BJ (cell line): ENCODE results near the gene GFY. TPM values are rescaled to one million over a fixed set of nuclear protein-coding genes. Genes with fewer than 3 reads are reported as not detected.

Source experiments
- CTCF ChIA-PET: fragments of 350-600 bp; formaldehyde crosslinking; extraction: SDS; loops from one replicate; lab custom pipeline; 2021; ENCODE audit warnings: antibody characterized with exemption, inconsistent platforms; lab: Yijun Ruan, JAX
- POLR2A ChIA-PET: fragments of 300-600 bp; sonication (Branson Sonifier 250); formaldehyde crosslinking; extraction: SDS; loops from one replicate; lab custom pipeline; 2021; ENCODE audit warnings: antibody characterized with exemption; lab: Charles Lee
- DNase-seq: peaks from one replicate; pipeline ENCODE4 v3.0.0-alpha.2; 2011; ENCODE audit warnings: low read depth
- H3K27me3 ChIP-seq: 2 replicates; pipeline ENCODE4 v1.6.0; 2011; ENCODE audit warnings: low read length; ENCODE audit not compliant: control insufficient read depth, insufficient read depth
- H3K36me3 ChIP-seq: 2 replicates; pipeline ENCODE4 v1.5.1; 2011; ENCODE audit warnings: low read length; ENCODE audit not compliant: control insufficient read depth, insufficient read depth
- H3K4me3 ChIP-seq: 2 replicates; pipeline ENCODE4 v1.5.1; 2011; ENCODE audit warnings: low read depth, mild to moderate bottlenecking, control low read depth, low read length
- polyA plus RNA-seq: library from polyadenylated mRNA; depleted of rRNA; stranded (reverse); fragments of >200 nt; gene quantifications from 2 replicates; pipeline ENCODE4 v1.2.3, GENCODE V29; 2011
- TF ChIP-seq, protein P1 (sequence below): IDR thresholded peaks from 2 replicates; pipeline ENCODE4 v1.5.1; 2011; ENCODE audit warnings: low read depth, mild to moderate bottlenecking, control low read depth, inconsistent platforms, low read length, moderate library complexity; ENCODE audit not compliant: insufficient read depth

Gene GFY
- polyA plus RNA-seq, 1 experiment: not detected

DNA sequence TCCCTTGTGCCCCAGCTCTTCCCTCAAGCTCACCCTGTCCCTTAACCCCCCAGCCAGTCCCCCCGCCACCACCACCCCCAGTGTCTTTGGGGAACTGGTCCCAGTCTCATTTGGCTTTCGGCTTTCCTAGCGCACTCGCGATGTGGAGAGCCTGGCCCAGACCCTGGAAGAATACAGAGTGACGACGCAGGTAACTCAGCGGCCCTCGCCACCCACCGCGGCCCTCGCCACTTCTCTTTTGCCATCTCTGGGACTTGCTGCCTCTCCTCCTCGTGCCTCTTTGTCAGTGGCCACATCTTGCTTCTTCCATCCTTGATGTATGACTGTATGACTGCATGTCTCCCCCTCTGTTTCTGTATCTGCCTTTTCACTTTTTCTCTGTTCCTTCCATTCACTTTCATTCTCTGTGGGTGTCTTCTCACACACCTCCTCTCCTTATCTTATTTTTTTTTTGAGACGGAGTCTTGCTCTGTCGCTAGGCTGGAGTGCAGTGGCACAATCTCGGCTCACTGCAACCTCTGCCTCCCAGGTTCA lies 17.6 kb upstream of the GFY start:
- peaks cover 1% of the 10 kb centered on the region for H3K27me3 ChIP-seq
- TF ChIP-seq, protein P1, sequence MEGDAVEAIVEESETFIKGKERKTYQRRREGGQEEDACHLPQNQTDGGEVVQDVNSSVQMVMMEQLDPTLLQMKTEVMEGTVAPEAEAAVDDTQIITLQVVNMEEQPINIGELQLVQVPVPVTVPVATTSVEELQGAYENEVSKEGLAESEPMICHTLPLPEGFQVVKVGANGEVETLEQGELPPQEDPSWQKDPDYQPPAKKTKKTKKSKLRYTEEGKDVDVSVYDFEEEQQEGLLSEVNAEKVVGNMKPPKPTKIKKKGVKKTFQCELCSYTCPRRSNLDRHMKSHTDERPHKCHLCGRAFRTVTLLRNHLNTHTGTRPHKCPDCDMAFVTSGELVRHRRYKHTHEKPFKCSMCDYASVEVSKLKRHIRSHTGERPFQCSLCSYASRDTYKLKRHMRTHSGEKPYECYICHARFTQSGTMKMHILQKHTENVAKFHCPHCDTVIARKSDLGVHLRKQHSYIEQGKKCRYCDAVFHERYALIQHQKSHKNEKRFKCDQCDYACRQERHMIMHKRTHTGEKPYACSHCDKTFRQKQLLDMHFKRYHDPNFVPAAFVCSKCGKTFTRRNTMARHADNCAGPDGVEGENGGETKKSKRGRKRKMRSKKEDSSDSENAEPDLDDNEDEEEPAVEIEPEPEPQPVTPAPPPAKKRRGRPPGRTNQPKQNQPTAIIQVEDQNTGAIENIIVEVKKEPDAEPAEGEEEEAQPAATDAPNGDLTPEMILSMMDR: no peak
- POLR2A ChIA-PET: no interaction called here
- no peak for DNase-seq
- CTCF ChIA-PET: no interaction called here
- H3K4me3 ChIP-seq: no peak overlapping the region
- H3K36me3 ChIP-seq: no peaks in the 10 kb centered on the region

DNA sequence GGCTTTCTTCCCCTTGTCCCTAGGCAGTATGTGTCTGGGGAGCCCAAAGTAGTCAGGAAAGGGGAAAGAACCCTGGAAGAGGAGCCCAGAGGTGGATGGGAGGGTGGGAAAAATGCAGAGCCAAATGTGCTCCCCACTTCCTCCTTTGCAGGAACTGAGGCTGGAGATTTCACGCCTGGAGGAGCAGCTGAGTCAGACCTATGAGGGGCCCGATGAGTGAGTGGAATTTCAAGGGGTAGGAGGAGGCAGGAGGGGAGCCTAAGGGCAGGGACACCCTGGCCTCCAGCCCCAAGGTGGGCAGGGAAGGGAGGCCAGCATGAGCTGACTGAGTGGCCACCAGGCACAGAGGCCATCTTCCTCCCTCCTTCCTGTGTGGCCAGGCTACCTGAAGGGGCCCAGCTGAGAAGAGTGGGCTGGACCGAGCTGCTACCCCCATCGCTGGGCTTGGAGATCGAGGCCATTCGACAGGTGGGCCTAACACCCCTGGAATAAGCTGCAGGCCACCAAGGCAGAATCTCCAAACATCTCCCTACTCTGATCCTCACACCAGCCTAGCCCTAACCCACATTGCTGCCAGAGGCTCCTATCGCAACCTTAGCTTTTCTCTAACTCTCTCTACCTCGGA lies 16.3 kb upstream of the GFY start:
- TF ChIP-seq, protein P1: no peak
- ChIA-PET CTCF (interaction anchor here (0.6 to 1.6 kb wide), 3 partner anchors 17 to 151 kb away, joined by 3 to 6 read pairs (median 3); no protein-coding TSS in a partner anchor), POLR2A (no interaction called here)
- no peaks in the 10 kb centered on the region for H3K36me3 ChIP-seq
- DNase-seq: no peak
- H3K27me3 ChIP-seq: peaks cover 1% of the 10 kb centered on the region
- H3K4me3 ChIP-seq: no peak overlapping the region

DNA sequence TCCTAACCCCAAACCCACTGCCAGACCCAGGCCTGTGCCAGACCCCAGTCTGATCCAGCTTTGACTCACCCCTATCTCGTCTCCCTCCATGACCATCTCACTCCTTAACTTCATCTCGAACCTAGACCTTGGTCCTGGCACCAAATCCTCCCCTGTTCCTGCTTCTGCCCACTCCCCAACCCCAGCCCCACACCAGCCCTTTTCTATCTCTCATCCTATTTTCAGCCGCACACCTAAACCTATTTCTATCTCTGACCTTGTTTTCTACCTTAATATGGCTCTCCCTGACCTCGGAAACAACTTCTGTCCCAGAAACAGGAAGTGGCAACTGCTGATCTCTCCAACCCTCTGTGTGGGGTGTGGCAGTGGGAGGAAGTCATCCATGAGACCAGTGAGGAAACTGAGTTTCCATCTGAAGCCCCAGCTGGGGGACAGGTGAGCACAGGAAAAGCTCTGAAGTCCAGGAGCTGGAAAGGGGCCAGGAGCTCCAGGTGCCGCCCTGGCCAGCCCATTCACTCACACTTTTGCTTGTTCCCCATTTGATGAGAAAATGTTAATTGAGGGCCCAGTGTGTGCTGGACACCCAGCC lies 15.7 kb upstream of the GFY start:
- TF ChIP-seq, protein P1: no peak
- POLR2A ChIA-PET: no interaction called here
- CTCF ChIA-PET: interaction anchor here (0.6 to 1.6 kb wide), 2 partner anchors 18 to 152 kb away, joined by 3 to 6 read pairs; no protein-coding TSS in a partner anchor
- no peak for DNase-seq
- H3K4me3 ChIP-seq: no peak overlapping the region
- peaks cover 1% of the 10 kb centered on the region for H3K27me3 ChIP-seq
- no peaks in the 10 kb centered on the region for H3K36me3 ChIP-seq

DNA sequence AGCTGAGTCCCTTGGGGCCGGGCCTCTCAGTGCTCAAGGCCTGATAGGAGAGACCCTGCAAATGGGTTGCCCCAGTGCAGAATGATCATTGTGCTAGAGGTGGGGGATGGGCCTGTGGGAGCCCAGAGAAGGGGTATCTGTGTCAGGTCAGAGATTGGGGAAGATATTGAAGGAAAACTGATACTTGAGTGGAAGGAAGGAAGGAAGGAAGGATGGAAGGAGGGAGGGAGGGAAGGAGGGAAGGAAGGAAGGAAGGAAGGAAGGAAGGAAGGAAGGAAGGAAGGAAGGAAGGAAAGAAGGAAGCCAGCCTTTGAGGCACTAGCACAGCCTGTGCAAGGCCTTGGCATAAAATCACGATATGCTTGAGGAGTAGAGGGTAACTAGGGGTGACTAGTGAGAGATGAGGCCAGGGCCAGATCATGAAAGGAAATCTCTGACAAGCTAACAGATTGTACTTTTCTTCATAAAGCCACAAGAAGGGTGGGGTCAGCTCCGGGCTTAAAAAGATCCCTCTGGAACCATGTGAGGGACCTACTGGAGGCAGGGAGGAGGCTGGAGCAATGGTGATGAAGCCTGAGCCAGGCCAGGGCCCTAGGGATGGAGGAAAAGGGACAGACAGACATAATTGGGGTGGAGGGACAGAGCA lies 13.4 kb upstream of the GFY start:
- Histone ChIP-seq H3K27me3 (peaks cover 1% of the 10 kb centered on the region), H3K36me3 (no peaks in the 10 kb centered on the region), H3K4me3 (no peak overlapping the region)
- TF ChIP-seq, protein P1: no peak
- POLR2A ChIA-PET: no interaction called here
- CTCF ChIA-PET: interaction anchor here (2.4 kb wide), 1 partner anchor 20 kb away, joined by 7 read pairs; no protein-coding TSS in a partner anchor
- no peak for DNase-seq

DNA sequence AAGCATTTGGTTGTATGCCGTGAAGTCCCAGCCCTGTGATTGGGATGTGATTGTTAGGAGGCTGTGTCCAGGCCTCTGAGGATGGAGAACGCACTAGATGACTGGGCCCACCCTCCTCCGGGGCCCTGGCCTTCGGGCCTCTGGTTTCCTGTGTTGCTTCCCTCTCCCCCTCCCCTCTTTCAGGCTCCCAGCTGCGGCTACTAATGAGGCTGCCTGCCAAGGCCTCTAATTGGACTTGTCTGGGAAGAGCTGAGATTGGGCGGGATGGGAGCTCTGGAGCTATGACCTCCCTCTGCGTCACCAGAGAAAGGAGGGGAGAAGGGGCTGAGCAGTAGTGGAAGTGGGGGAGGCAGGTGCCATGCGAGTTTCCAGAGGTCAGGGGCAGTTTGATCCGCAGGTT lies 11.8 kb upstream of the GFY start:
- ChIA-PET POLR2A (no interaction called here), CTCF (interaction anchor here (0.8 to 1.4 kb wide), 2 partner anchors 29 to 157 kb away, joined by 3 read pairs; no protein-coding TSS in a partner anchor)

More for the DNA sequence above, 11.8 kb upstream of the GFY start:
- peaks cover 4% of the 10 kb centered on the region for H3K27me3 ChIP-seq
- TF ChIP-seq, protein P1: no peak
- H3K4me3 ChIP-seq: no peak overlapping the region
- DNase-seq: no peak
- H3K36me3 ChIP-seq: no peaks in the 10 kb centered on the region
